LNCaP clone FGC (cell line): ENCODE results near the gene TMA7B.

Experiments
- DNase-seq: peaks from one replicate; pipeline ENCODE4 v3.0.0-alpha.2; 2011; ENCODE audit warnings: low read depth
- H3K4me3 ChIP-seq: 2 replicates; pipeline ENCODE4 v1.5.1; 2011; ENCODE audit warnings: mild to moderate bottlenecking, low read depth, low read length, control low read depth
- CTCF ChIP-seq: IDR thresholded peaks from 2 replicates; pipeline ENCODE4 v1.5.1; 2012; ENCODE audit warnings: mild to moderate bottlenecking; ENCODE audit not compliant: control insufficient read depth, insufficient read depth; ENCODE audit errors: extremely low read depth

Gene TMA7B

GRCh38 chr22:39979458-39979857 lies 19.3 kb downstream of the TMA7B start:
- H3K4me3 ChIP-seq, result no peak overlapping the region
- no peak for TF ChIP-seq CTCF
- no peak for DNase-seq

- no peak for DNase-seq
- no peak for TF ChIP-seq CTCF
- H3K4me3 ChIP-seq, result no peak overlapping the region
Observed at GRCh38 chr22:39980596-39980995, 20.4 kb downstream of the TMA7B start.

- no peak for TF ChIP-seq CTCF
- no peak for DNase-seq
- no peak overlapping the region for H3K4me3 ChIP-seq
Observed at GRCh38 chr22:39983346-39983745, 23.1 kb downstream of the TMA7B start.

DNA sequence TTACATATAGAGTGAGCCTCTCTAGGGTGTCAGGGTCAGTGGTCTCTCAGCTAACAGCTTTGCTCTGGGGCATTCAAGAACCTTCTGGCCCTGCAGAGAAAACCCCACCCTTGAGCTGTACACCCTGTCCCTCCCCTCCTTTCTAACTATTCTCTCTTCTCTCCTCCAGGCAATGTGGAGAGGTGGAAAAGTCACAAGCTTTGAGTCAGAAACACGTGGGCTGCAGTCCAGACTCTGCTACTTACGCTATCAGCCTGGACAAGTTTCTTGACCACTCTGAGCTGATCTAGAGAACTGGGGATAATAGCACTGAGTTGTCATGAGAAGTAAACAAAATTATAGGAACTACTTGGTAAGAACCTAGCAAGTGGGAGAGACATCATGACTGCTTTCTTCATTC lies 23.8 kb downstream of the TMA7B start:
- DNase-seq, result no peak
- TF ChIP-seq CTCF, result no peak
- no peak overlapping the region for H3K4me3 ChIP-seq

GRCh38 chr22:39984746-39985145 lies 24.5 kb downstream of the TMA7B start:
- DNase-seq, result no peak
- no peak for TF ChIP-seq CTCF
- no peak overlapping the region for H3K4me3 ChIP-seq

- no peak for DNase-seq
- H3K4me3 ChIP-seq, result no peak overlapping the region
- TF ChIP-seq CTCF, result no peak
Observed at GRCh38 chr22:39985383-39986035, 25.3 kb downstream of the TMA7B start.

GRCh38 chr22:39988386-39989114 lies 28.4 kb downstream of the TMA7B start:
- DNase-seq, result no peak
- no peak for TF ChIP-seq CTCF
- no peak overlapping the region for H3K4me3 ChIP-seq
